GM04503 (cell line): ENCODE data around the gene OSCP1.
A peak's percentile ranks its signal among the peaks of the same experiment; 100 is the strongest.

Source experiments
- DNase-seq: peaks from one replicate; pipeline ENCODE4 v3.0.0-alpha.2; 2012; ENCODE audit warnings: low read depth

OSCP1 gene

GRCh38 chr1:36401602-36402503 is 48.4 kb downstream of the OSCP1 start:
- DNase-seq, result no peak

GRCh38 chr1:36400825-36401601 is 49.2 kb downstream of the OSCP1 start:
- DNase-seq, result peak; percentile 58

- DNase-seq, result no peak
Observed at GRCh38 chr1:36400514-36400824, 49.8 kb downstream of the OSCP1 start.

- no peak for DNase-seq
Observed at GRCh38 chr1:36398370-36398977, 51.8 kb downstream of the OSCP1 start.

- peak; percentile 75 for DNase-seq
Observed at GRCh38 chr1:36397378-36398230, 52.6 kb downstream of the OSCP1 start, which contains the start of gene LSM10. Gene LSM10, minus strand, starts transcription at chr1:36397908. Its CDS starts 3,779 bp downstream, at chr1:36394129.

- no peak for DNase-seq
Observed at GRCh38 chr1:36397083-36397377, 53.2 kb downstream of the OSCP1 start.

- DNase-seq, result no peak
Observed at GRCh38 chr1:36396359-36396758, 53.9 kb downstream of the OSCP1 start.

GRCh38 chr1:36393686-36394085 is 56.6 kb downstream of the OSCP1 start:
- DNase-seq, result no peak

GRCh38 chr1:36392836-36393235 is 57.4 kb downstream of the OSCP1 start:
- no peak for DNase-seq

GRCh38 chr1:36391271-36391670 is 59.0 kb downstream of the OSCP1 start:
- DNase-seq, result no peak

- no peak for DNase-seq
Observed at GRCh38 chr1:36390411-36390810, 59.8 kb downstream of the OSCP1 start.

GRCh38 chr1:36389999-36390398 is 60.3 kb downstream of the OSCP1 start:
- DNase-seq, result no peak

- DNase-seq, result no peak
Observed at GRCh38 chr1:36389261-36389660, 61.0 kb downstream of the OSCP1 start.

GRCh38 chr1:36387141-36387949 is 62.9 kb downstream of the OSCP1 start:
- DNase-seq, result peak; percentile 72

- DNase-seq, result peak; percentile 99
Observed at GRCh38 chr1:36386265-36387140, 63.7 kb downstream of the OSCP1 start.

GRCh38 chr1:36385410-36386264 is 64.6 kb downstream of the OSCP1 start, which contains the start of gene STK40:
Gene STK40, minus strand, starts transcription at chr1:36385924. Its CDS starts 24,592 bp downstream, at chr1:36361332.
- peak; percentile 93 for DNase-seq

- DNase-seq, result no peak
Observed at GRCh38 chr1:36384542-36385409, 65.5 kb downstream of the OSCP1 start.

- no peak for DNase-seq
Observed at GRCh38 chr1:36383240-36383639, 67.0 kb downstream of the OSCP1 start.
